ENCODE measurements around the gene CEL. TPM values are rescaled to one million over a fixed set of nuclear protein-coding genes. Genes with fewer than 3 reads are reported as not detected.
"Not testable (repeated sequence)": the region's sequence is repeated elsewhere in the genome, so short reads cannot be mapped to it uniquely, and the experiment has no call there.

CEL gene
- total and polyA plus RNA-seq, 5 experiments from 2014 or later = 1.3 to 1.6 TPM; not detected in 3

GRCh38 chr9:133037775-133038515 is 23.8 kb upstream of the CEL start:
- Mint-ChIP-seq H3K27me3 (no peaks in the 10 kb centered on the region), H3K27ac (peak overlapping the region in 4 of 10 donors; percentile 11 to 78 (median 51)), H3K4me1 (peaks cover 29 to 50% (median 43%) of the 10 kb centered on the region in 4 donors), H3K9me3 (no peaks in the 10 kb centered on the region), H3K4me3 (peak overlapping the region in 1 of 10 donors; percentile 39), H3K36me3 (peaks cover 0 to 37% (median 0%) of the 10 kb centered on the region in 3 donors)
- DNase-seq (no peak), ATAC-seq (no peak)
- POLR2A ChIA-PET = interaction anchor here (0.6 kb wide), 1 partner anchor 437 kb away, joined by 3 read pairs; no protein-coding TSS in a partner anchor

DNA sequence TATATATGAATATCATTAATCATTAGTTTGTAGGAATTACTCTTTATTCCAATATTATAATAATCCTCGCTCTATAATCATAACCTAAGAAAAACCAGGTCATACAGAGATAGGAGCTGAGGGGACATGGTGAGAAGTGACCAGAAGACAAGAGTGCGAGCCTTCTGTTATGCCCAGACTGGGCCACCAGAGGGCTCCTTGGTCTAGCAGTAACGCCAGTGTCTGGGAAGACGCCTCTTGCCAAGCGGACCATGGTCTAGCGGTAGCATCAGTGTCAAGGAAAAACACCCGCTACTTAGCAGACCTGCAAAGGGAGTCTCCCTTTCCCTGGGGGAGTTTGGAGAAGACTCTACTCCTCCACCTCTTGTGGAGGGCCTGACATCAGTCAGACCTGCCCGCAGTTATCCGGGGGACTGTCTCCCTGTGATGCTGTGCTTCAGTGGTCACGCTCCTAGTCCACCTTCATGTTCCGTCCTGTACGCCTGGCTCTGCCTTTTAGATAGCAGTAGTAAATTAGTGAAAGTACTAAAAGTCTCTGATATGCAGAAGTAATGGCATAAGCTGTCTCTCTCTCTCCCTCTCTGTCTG is 20.8 kb upstream of the CEL start:
- H3K9me3 Mint-ChIP-seq, H3K4me3 Mint-ChIP-seq, H3K27me3 Mint-ChIP-seq, POLR2A ChIA-PET, ATAC-seq: not testable (repeated sequence)
- peak in 5 of 10 donors; percentile 13 to 41 (median 29) for DNase-seq
- H3K27ac Mint-ChIP-seq = peak overlapping the region in 1 of 10 donors; percentile 77
- peaks cover 9 to 30% (median 24%) of the 10 kb centered on the region in 4 donors for H3K4me1 Mint-ChIP-seq
- H3K36me3 Mint-ChIP-seq = peaks cover 0 to 60% (median 8%) of the 10 kb centered on the region in 3 donors

DNA sequence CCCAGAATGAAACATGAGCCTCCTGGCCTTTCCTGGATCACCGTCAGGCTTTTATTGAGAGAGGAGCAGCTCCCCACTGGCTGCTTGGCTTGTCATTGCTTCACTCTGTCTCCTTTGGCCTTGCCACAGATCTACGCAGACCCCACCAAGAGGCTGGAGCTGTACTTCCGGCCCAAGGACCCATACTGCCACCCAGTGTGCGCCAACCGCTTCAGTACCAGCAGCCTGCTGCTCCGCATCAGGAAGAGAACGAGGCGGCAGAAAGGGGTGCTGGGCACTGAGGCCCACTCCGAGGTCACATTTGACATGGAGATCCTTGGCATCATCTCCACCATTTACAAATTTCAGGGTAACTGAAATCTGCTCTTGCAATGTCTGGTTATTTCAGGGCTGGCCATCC is 19.8 kb upstream of the CEL start:
- no peak for ATAC-seq
- Mint-ChIP-seq H3K36me3 (peaks cover 0 to 69% (median 8%) of the 10 kb centered on the region in 3 donors), H3K27me3 (no peaks in the 10 kb centered on the region), H3K4me3 (no peak overlapping the region), H3K27ac (no peak overlapping the region), H3K9me3 (no peaks in the 10 kb centered on the region), H3K4me1 (peaks cover 7 to 26% (median 21%) of the 10 kb centered on the region in 4 donors)
- POLR2A ChIA-PET = interaction anchor here (1.6 kb wide), 1 partner anchor 11 kb away, joined by 7 read pairs; the partner anchor contains the start of gene GTF3C5
- no peak for DNase-seq

GRCh38 chr9:133042676-133043075 is 19.1 kb upstream of the CEL start:
- H3K27ac Mint-ChIP-seq = peak overlapping the region in 1 of 10 donors; percentile 41
- peaks cover 0 to 71% (median 9%) of the 10 kb centered on the region in 3 donors for H3K36me3 Mint-ChIP-seq
- POLR2A ChIA-PET = interaction anchor here (1.6 kb wide), 1 partner anchor 11 kb away, joined by 7 read pairs; the partner anchor contains the start of gene GTF3C5

GRCh38 chr9:133043449-133044035 is 18.2 kb upstream of the CEL start:
- Mint-ChIP-seq H3K27ac (no peak overlapping the region), H3K36me3 (peaks cover 0 to 66% (median 9%) of the 10 kb centered on the region in 3 donors), H3K27me3 (no peaks in the 10 kb centered on the region), H3K4me3 (no peak overlapping the region), H3K9me3 (no peaks in the 10 kb centered on the region), H3K4me1 (peaks cover 2 to 19% (median 9%) of the 10 kb centered on the region in 4 donors)
- ATAC-seq (no peak), DNase-seq (no peak)
- POLR2A ChIA-PET = interaction anchor here (1.4 to 1.6 kb wide), 2 partner anchors 12 kb away, joined by 3 to 7 read pairs; partner anchors contain the start of gene GTF3C5

More at GRCh38 chr9:133042676-133043075, 19.1 kb upstream of the CEL start:
- ATAC-seq = no peak
- Mint-ChIP-seq H3K9me3 (no peaks in the 10 kb centered on the region), H3K4me3 (no peak overlapping the region), H3K4me1 (peaks cover 6 to 24% (median 14%) of the 10 kb centered on the region in 4 donors), H3K27me3 (no peaks in the 10 kb centered on the region)
- no peak for DNase-seq

GRCh38 chr9:133044125-133044524 is 17.7 kb upstream of the CEL start:
- Mint-ChIP-seq H3K36me3 (peaks cover 0 to 63% (median 9%) of the 10 kb centered on the region in 3 donors), H3K4me1 (peaks cover 0 to 16% (median 7%) of the 10 kb centered on the region in 4 donors), H3K27ac (no peak overlapping the region), H3K27me3 (no peaks in the 10 kb centered on the region), H3K9me3 (no peaks in the 10 kb centered on the region), H3K4me3 (no peak overlapping the region)
- ATAC-seq (no peak), DNase-seq (no peak)
- POLR2A ChIA-PET = interaction anchor here (1.4 kb wide), 1 partner anchor 13 kb away, joined by 3 read pairs; the partner anchor contains the start of gene GTF3C5

- Mint-ChIP-seq H3K27ac (peak overlapping the region in 2 of 10 donors; percentile 31 to 46), H3K36me3 (peaks cover 0 to 66% (median 9%) of the 10 kb centered on the region in 3 donors), H3K4me3 (no peak overlapping the region), H3K27me3 (no peaks in the 10 kb centered on the region), H3K4me1 (peaks cover 0 to 14% (median 8%) of the 10 kb centered on the region in 4 donors), H3K9me3 (no peaks in the 10 kb centered on the region)
- no peak for DNase-seq
- ATAC-seq = no peak
- POLR2A ChIA-PET = interaction anchor here (1.4 kb wide), 1 partner anchor 14 kb away, joined by 3 read pairs; the partner anchor contains the start of gene GTF3C5
Measured at GRCh38 chr9:133044661-133045060, 17.1 kb upstream of the CEL start.

GRCh38 chr9:133045132-133045531 is 16.6 kb upstream of the CEL start:
- peaks cover 0 to 70% (median 11%) of the 10 kb centered on the region in 3 donors for H3K36me3 Mint-ChIP-seq

DNA sequence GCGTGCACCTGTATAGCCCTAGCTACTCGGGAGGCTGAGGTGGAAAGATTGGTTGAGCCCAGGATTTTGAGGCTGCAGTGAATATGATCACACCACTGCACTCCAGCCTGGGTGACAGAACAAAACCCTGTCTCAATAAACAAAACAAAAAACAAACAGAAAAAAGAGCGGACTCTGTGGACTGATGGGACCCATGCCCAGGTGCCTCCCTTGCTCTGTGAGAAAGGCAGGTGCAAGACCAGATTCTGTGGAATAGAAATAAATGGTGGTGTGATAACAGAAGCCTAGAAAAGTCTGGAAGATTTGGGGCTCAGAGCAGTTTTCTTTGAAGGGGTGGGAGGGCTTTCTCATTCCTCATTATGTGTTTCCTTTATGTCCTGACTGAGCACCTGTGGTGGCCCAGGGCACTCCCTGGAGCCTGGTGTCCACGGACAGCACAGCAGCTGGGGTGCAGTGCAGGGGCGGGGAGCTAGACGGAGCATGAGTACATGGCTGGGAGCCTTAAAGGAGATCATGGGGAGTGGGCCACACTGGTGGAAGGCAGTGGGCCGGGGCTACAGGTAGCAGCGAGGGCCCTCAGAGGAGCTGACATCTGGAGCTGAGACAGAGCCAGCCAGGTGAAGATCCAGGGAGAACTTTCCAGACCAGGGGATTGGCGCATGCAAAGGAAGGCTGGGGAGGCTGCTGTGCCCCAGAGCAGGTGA is 15.4 kb upstream of the CEL start:
- POLR2A ChIA-PET = no interaction called here
- Mint-ChIP-seq H3K27me3 (no peaks in the 10 kb centered on the region), H3K36me3 (peaks cover 0 to 79% (median 16%) of the 10 kb centered on the region in 3 donors), H3K27ac (peak overlapping the region in 3 of 10 donors; percentile 40 to 74 (median 71)), H3K4me1 (peaks cover 0 to 8% (median 3%) of the 10 kb centered on the region in 4 donors), H3K9me3 (no peaks in the 10 kb centered on the region), H3K4me3 (no peak overlapping the region)
- ATAC-seq (no peak), DNase-seq (no peak)

More at GRCh38 chr9:133045132-133045531, 16.6 kb upstream of the CEL start:
- H3K9me3 Mint-ChIP-seq = no peaks in the 10 kb centered on the region
- DNase-seq = no peak
- H3K27me3 Mint-ChIP-seq = no peaks in the 10 kb centered on the region
- no peak overlapping the region for H3K4me3 Mint-ChIP-seq
- peak overlapping the region in 1 of 10 donors; percentile 80 for H3K27ac Mint-ChIP-seq
- ATAC-seq = no peak
- peaks cover 0 to 12% (median 6%) of the 10 kb centered on the region in 4 donors for H3K4me1 Mint-ChIP-seq
- POLR2A ChIA-PET = interaction anchor here (0.7 to 1.4 kb wide), 2 partner anchors 14 kb away, joined by 3 read pairs; partner anchors contain the start of gene GTF3C5

DNA sequence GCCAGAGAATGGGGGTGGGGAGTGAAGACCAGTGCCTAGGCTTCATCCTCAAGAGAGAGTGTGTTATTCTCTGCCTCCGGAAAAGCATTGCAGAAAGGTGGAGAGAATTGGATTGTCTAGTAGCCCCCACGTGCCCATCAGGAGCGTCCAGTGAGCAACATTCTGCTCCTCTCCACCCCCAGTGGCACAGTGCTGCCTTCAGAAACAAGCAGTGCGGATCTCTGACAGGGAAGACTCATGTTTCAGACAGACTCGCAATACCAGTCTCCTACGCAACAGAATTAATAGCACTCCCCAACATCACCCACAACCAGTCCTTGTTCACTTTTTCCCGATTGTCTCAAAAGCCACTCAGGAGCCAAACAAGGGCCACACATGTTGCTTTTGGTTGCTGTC is 14.9 kb upstream of the CEL start:
- H3K36me3 Mint-ChIP-seq = peaks cover 0 to 82% (median 16%) of the 10 kb centered on the region in 3 donors
- no peaks in the 10 kb centered on the region for H3K27me3 Mint-ChIP-seq
- POLR2A ChIA-PET = no interaction called here
- peak overlapping the region in 2 of 10 donors; percentile 17 to 71 for H3K27ac Mint-ChIP-seq
- no peak overlapping the region for H3K4me3 Mint-ChIP-seq
- H3K4me1 Mint-ChIP-seq = peaks cover 0 to 6% (median 2%) of the 10 kb centered on the region in 4 donors
- H3K9me3 Mint-ChIP-seq = no peaks in the 10 kb centered on the region
- no peak for ATAC-seq
- no peak for DNase-seq

DNA sequence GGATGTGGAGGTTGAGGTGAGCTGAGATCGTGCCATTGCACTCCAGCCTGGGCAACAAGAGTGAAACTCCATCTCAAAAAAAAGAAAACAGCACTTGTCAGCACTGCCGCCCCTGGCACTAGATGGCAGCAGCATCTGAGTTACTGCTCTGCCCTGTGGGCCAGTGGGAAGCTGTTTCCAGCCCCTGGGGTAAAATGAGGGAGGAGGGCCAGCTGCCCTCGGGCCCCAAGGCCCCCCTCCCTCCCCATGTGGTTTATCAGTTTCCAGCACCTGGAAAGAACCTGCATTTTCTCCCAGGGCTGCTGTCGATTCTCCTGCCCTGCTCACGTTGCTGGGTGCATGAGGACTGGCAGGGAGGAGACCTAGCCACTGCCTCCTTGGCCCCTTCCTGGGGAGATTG is 13.2 kb upstream of the CEL start:
- Mint-ChIP-seq H3K4me3 (no peak overlapping the region), H3K27ac (no peak overlapping the region), H3K4me1 (peaks cover 0 to 6% (median 2%) of the 10 kb centered on the region in 4 donors), H3K27me3 (no peaks in the 10 kb centered on the region), H3K9me3 (no peaks in the 10 kb centered on the region), H3K36me3 (peaks cover 0 to 79% (median 18%) of the 10 kb centered on the region in 3 donors)
- DNase-seq (peak in 2 of 10 donors; percentile 9 to 15), ATAC-seq (peak; percentile 49 to 54)
- POLR2A ChIA-PET = no interaction called here

- ATAC-seq (no peak), DNase-seq (no peak)
- Mint-ChIP-seq H3K9me3 (no peaks in the 10 kb centered on the region), H3K36me3 (peaks cover 0 to 79% (median 22%) of the 10 kb centered on the region in 3 donors), H3K4me1 (peaks cover 0 to 6% (median 2%) of the 10 kb centered on the region in 4 donors), H3K27ac (no peak overlapping the region), H3K27me3 (no peaks in the 10 kb centered on the region), H3K4me3 (no peak overlapping the region)
- POLR2A ChIA-PET = no interaction called here
Measured at GRCh38 chr9:133049043-133049442, 12.7 kb upstream of the CEL start.
